PFSK-1 (cell line): Measurements from ENCODE around the gene GRAMD1A.

Source experiments
- FOXP2 ChIP-seq: optimal IDR thresholded peaks from 2 replicates; pipeline ENCODE3; 2011; ENCODE audit warnings: borderline replicate concordance, control low read depth, inconsistent platforms; ENCODE audit not compliant: insufficient read depth; ENCODE audit errors: extremely low read length, extremely low read depth
- POLR2AphosphoS5 ChIP-seq: IDR thresholded peaks from 2 replicates; pipeline ENCODE4 v1.6.1; 2012; ENCODE audit warnings: low read depth, mild to moderate bottlenecking, control low read depth, low read length, moderate library complexity
- REST ChIP-seq, 2 experiments: IDR thresholded peaks; 2 replicates each; pipeline versions ENCODE4 v1.6.1 to v1.8.0; 2011 to 2012; ENCODE audit warnings: low read depth in 2 of 2, low read length in 2 of 2, control low read depth in 1 of 2, inconsistent platforms in 1 of 2, mild to moderate bottlenecking in 1 of 2, moderate library complexity in 1 of 2; ENCODE audit not compliant: insufficient read depth in 1 of 2
- SIN3A ChIP-seq: IDR thresholded peaks from 2 replicates; pipeline ENCODE4 v1.6.1; 2012; ENCODE audit warnings: mild to moderate bottlenecking, low read length, moderate library complexity, borderline replicate concordance; ENCODE audit not compliant: insufficient read depth
- TAF1 ChIP-seq: IDR thresholded peaks from 2 replicates; pipeline ENCODE4 v1.6.1; 2012; ENCODE audit warnings: low read length, control low read depth, borderline replicate concordance; ENCODE audit not compliant: insufficient read depth

Gene GRAMD1A

GRCh38 chr19:35054626-35055025 lies 54.5 kb downstream of the GRAMD1A start:
- TF ChIP-seq TAF1, result no peak
- TF ChIP-seq FOXP2, result no peak
- TF ChIP-seq POLR2AphosphoS5, result no peak
- TF ChIP-seq REST (IDR thresholded peaks at IDR 0.05; ENCODE audit: insufficient read depth in 1 of 2, low read depth in 2 of 2, low read length in 2 of 2), result no peak
- no peak for TF ChIP-seq SIN3A

GRCh38 chr19:35055715-35056179 lies 55.6 kb downstream of the GRAMD1A start:
- TF ChIP-seq POLR2AphosphoS5 (no peak), FOXP2 (no peak), SIN3A (no peak), TAF1 (no peak), REST (IDR thresholded peaks at IDR 0.05; ENCODE audit: insufficient read depth in 1 of 2, low read depth in 2 of 2, low read length in 2 of 2) (no peak)

- TF ChIP-seq REST (IDR thresholded peaks at IDR 0.05; ENCODE audit: insufficient read depth in 1 of 2, low read depth in 2 of 2, low read length in 2 of 2) (no peak), FOXP2 (no peak), POLR2AphosphoS5 (no peak), SIN3A (no peak), TAF1 (no peak)
Measured at GRCh38 chr19:35056513-35057063, 56.5 kb downstream of the GRAMD1A start.

GRCh38 chr19:35058370-35058769 lies 58.2 kb downstream of the GRAMD1A start:
- TF ChIP-seq SIN3A (no peak), TAF1 (no peak), POLR2AphosphoS5 (no peak), REST (IDR thresholded peaks at IDR 0.05; ENCODE audit: insufficient read depth in 1 of 2, low read depth in 2 of 2, low read length in 2 of 2) (no peak), FOXP2 (no peak)
